ENCODE results near the gene KCNQ1.

KCNQ1 gene

GRCh38 chr11:2742201-2742600 is 297.4 kb downstream of the KCNQ1 start:
- DNase-seq: no peak

DNA sequence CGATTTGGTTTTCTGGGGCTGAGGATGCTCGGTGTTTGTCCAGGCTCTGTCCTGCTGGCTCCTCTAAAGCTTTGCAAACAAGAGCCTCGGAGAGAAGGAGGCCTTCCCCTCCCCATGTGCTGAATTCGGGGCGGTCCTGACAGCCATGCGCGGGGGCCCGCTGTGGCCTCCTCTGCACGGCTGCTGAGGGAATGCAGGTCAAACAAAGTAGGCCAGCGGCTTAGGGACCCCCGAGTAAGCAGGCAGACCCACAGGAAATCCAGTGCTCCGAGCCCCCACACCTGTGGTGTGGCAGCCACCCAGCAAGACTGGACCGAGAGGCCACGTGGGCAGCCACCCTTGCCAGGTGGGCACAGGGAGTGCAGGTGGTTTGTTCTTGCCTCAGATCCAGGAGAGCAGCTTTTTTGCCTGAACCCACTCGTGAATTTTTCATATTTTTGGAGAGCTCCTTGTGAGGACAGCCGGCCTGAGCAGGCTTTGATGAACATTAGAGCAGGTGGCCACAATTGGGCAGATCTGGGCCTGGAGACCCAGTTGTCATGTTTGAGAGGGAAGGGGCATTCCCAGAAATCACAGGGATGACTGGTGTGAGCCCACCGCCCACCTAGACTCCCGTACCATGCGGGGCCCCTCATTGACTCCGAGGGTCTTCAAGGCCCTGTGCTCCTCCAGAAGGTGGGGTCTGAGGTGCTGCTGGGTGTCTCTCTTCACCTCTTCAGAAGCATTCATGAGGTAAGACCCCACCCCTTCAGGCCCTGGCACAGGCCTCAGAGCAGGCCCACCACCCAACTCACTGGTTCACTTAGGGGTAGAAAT is 298.0 kb downstream of the KCNQ1 start:
- no peak for DNase-seq

DNA sequence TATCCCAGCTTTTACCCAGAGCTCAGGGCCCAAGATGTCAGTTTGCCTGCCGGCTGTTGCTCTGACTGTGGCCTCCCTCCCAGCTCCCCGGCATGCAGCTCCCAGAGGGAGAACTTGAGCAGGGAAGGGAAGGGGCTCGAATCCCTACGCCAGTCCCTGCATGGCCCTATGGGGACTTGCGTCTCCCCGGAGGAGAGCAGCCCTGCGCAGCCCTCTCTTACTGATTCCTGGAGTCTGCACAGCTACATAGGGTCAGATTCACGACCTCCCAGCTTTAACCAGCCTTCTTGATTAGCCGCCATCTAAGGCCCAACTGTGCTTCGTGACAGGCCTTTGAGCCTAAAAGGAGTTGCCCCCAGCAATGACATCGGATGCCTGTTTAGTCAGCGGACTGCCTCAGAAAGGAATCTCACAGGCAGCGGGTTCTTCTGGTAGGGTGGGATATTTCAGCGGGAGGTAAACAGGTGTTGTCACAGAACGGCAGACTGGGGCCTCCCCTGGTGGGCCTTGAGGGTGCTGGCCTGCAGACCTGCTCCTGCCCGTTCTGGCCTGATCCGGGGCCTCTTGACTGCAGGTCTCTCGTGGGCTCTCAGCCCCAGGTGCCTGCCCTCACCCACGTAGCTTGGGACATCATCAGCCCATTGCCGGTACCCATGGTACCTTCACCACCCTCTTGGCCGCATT is 298.8 kb downstream of the KCNQ1 start:
- DNase-seq: no peak

DNA sequence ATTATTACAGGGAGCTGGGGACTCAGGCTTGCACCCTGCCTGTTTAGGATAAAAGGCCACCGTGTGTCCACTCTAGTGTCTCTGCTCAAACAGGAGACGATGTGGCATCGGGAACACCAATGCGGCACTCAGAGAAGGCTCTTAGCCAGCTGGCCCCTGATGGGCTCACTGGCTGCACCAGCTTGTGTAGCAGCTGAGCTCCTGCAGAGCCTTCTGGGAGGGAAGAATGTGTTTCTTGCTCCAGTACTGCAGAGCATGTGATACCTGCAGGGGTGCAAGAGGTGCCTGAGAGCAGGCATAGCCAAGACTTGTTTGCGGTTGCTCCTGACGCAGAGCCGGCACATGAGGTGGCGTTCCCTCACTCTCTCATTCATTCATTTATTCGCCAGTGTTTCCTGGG is 299.4 kb downstream of the KCNQ1 start:
- no peak for DNase-seq

GRCh38 chr11:2745511-2745910 is 300.7 kb downstream of the KCNQ1 start:
- DNase-seq: no peak

- no peak for DNase-seq
These were observed 301.8 kb downstream of the KCNQ1 start for GRCh38 chr11:2746401-2747247.

GRCh38 chr11:2747248-2748027 is 302.6 kb downstream of the KCNQ1 start:
- no peak for DNase-seq

DNA sequence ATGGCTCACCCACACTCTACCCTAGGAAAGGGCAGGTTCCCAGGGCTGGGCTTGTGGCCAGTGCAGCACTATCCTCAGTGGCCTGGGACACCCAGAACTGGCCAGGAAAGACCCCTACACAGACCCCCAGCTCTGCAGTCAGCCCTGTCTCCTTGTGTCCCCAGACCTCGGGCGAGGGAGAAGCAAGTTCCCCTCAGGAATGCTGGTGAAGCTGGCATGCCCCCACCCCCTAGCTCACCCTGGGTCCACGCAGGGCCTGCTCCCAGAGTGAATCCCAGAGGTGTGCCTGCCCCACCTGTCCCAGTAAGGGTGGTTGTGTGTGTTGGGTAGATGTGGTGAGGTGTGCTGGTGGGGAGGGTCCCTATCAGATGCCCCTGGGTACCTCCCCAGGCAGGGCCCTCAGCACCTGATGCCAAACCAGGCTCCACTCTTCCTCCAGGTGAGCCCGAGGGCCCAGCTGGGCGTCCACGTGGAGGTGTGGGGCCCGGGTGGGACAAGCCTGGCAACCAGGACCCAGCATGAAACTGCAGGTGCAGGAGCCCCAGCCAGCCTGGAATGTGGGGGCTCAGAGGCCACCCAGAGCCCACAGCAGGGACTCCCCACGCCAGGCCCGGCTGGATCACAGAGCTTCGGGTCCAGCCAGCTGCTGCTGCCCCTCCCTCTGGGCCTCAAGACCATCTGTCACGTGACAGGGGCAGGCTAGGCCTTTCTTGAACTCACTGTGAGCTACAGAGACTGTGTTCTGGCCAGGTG is 303.4 kb downstream of the KCNQ1 start:
- no peak for DNase-seq

DNA sequence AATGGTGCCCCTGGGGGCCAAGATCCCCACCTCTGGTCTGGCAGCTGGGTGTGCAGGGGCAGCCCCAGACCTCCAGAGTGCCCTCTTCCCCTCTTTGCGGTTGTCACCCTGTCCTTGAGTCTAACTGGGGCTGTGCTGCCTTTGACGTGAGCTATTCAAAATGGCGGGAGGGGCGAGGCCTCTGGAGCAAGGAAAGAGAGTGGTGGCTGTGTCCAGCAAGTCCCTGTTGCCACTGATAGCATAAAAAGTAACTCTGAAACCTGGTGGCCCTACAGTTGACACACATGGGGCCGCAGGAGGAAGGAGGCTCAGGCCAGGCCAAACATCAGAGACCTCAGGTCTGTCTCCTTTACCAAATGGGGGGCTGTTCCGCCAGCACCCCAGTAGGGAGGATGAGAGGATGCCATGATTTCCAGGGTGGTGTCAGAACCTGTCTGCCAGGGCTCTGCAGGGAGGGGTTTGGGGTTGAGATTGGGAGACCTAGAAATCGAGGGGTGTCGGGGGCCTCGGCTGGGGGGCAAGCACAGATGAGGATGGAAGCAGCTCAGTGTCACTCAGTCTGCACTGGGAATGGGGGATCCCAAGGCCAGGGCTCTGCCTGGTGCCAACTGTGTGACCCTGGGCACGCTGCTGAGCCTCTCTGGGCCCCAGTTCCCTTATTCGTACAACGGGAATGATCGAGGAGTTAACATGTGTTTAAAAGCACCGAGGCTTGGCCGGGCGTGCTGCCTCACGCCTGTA is 304.2 kb downstream of the KCNQ1 start:
- DNase-seq: no peak

DNA sequence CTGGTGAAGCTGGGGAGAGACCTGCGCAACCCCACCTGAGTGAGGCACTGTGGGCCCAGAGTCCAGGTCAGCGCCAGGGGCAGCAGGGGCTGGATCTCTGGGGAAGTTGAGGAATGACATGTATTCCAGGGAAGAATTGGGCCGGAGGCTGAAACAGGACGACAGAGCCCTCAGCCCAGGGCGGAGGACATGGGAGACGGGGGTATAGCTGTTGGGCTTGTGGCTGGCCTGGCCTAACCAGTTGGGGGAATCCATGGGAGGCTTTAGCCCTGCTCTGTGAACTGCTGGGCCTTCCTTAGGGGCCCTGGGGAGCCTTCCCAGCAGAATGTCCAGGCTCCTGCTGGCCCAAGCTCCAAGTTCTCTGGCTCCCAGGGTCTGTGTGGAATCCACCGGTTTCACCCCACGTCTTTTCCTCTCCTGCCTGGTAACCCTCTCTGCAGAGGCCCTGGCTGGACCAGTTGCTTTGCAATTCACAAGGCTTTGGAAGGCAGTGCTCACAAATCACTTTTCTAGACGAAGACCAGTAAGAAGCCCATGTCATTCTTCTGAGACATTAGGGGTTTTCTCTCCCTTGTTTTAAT is 305.4 kb downstream of the KCNQ1 start:
- DNase-seq: no peak

DNA sequence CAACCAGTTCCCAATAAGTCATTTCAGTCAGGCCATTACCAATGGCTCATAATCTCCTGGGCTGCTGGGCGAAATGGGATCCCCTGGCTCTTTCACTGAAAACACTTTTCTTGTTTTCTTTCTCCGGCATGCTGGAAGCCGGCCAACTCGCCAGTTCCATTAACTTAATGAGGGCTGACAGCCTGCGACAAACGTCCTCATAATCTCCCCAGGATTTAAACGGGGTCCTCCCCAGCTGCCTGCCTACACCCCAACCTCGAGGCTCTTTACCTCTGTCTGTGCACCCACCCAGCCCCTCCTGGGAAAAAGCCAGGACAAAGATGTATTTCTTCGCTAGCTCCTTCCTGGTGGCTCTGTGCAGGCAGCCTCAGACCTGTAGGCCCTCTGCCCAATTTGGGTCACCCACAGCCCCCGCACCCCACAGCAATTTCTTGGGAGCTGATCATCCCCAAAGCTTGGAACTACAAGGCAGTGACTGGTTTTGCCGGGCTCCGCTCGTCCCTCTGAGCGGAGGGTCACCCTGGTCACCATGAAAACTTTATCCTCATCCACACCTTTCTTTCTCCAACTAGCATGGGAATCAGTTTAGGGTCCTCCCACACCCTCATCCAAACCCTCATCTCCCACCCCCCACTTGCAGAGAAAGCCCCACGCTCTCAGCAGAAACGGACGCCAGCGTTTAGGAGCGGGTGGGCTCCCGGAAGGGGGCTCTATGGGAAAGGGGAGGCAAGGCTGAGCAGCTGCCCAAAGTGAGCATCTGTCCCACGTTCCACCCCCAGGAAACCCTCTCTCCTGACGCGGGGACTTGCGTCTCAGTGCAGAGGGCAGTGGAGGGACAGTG is 306.1 kb downstream of the KCNQ1 start:
- no peak for DNase-seq

GRCh38 chr11:2751523-2752203 is 306.9 kb downstream of the KCNQ1 start:
- DNase-seq: no peak

- DNase-seq: no peak
These were observed 307.5 kb downstream of the KCNQ1 start for GRCh38 chr11:2752204-2752770.

DNA sequence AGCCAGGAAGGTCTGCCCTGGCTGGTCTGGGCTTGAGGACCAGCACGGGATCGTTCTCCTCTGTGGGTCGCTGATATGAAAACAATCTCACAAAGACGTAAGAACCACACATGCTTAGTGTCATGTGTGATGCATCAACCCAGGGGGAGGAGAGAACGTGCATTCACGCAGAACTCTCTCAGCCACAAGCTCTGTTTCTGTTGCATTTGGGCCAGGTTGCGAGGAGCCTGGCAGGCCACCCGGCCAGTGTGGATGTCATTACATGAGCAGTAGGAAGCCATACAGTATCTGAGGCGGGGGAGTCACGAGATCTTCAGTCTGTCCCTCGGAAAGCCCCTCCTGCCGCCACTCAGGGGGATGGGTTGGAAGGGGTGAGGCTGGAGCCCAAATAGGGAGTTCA is 308.1 kb downstream of the KCNQ1 start:
- DNase-seq: no peak

GRCh38 chr11:2754008-2754407 is 309.2 kb downstream of the KCNQ1 start:
- no peak for DNase-seq

DNA sequence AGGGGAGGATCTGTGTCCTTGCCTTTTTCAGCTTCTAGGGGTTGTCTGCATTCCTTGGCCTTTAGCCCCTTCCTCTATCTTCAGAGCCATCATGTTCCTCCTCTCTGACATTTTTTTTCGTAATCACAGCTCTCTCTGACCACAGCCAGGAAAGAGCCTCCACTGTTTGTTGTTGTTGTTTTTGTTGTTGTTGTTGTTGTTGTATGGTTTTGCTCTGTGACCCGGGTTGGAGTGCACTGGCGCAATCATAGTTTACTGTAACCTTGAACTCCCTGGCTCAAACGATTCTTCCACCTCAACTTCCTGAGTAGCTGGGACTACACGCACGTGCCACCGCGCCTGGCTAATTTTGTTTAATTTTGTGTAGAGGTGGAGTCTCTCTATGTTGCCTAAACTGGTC is 310.3 kb downstream of the KCNQ1 start:
- no peak for DNase-seq

DNA sequence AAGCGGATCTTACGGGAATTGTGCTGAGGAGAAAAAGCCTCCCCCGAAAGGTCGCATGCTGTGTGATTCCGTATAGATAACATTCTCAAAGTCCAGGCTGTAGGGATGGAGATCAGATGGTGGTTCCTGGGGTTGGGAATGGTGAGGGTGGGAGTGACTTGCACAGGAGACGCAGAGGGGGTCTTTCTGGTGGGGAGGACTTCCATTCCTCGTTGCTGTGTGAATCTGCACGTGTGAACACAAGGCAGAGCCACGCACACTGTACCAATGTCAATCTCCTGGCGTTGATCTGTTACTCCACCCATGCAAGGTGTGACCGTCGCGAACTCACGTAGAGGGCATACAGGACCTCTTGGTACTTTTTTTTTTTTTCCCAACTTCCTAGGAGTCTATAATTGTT is 313.9 kb downstream of the KCNQ1 start:
- no peak for DNase-seq

DNA sequence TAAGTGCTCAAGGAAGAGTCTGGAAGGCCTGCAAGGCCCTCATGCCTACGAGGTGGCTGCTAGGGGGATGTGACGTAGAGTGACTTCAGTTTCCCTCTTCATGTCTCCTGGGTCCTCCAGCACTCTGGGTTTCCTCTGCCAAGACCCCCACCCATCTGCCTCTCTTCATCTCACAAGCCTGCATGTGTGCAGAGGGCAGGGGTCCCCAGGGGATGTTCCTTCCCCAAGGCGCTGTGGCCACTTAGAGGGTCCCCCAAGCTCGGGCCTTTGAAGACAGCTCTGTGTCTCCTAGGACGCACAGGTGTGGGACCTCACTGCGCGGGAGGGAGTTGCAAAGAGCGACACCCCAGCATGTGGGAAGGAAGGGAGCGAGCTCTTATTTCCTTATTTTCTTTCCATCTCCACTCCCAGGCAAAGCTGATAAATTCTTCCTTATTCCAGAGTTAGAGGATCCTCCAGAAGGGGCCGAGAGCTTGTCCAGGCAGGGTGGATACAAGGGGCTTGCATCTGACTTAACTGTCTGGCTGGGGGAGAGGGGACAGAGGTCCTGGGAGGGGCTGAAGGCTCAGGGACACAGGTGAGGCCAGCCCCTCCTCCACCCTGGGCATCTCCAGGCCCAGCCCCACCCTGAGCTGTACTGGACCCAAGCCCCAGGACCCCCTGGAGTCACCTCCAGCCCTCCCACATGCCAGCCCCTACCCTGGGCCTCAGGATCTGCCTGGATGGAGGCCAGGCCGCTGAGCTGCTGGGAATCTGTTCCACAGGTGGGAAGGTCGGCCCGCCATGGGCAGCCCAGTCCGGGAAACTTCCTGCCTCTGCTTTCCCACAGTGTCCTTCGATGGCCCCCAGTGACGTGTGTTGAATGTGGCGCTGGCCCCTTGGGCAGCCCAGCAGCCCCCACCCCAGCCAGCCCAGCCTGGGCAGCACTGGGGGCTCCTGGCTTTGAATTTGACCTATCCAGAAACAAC is 314.7 kb downstream of the KCNQ1 start:
- no peak for DNase-seq

All from stimulated activated CD8-positive, alpha-beta memory T cell treated with anti-CD3 and anti-CD28 coated beads, Interleukin-4, amount 100 ng/mL, for 48 hours (primary cell).